Liver (tissue), 3 donors: ENCODE measurements around the gene DIS3L2.

ENCODE experiments used
- GABPA ChIP-seq, 2 donors: IDR thresholded peaks in 1 of 2; conservative IDR thresholded peaks in 1 of 2; 2 replicates each; pipeline ENCODE4 v1.6.1; 2016; ENCODE audit warnings: antibody characterized with exemption in 2 of 2, mild to moderate bottlenecking in 1 of 2, moderate library complexity in 1 of 2
- RAD21 ChIP-seq, 2 donors: IDR thresholded peaks; 2 replicates each; pipeline ENCODE4 v1.6.1; 2016; ENCODE audit warnings: antibody characterized with exemption in 2 of 2, mild to moderate bottlenecking in 2 of 2
- TAF1 ChIP-seq: conservative IDR thresholded peaks from 2 replicates; pipeline ENCODE4 v1.6.1; 2016; ENCODE audit warnings: antibody characterized with exemption, mild to moderate bottlenecking
- YY1 ChIP-seq: IDR thresholded peaks from 2 replicates; pipeline ENCODE4 v1.6.1; 2016; ENCODE audit warnings: antibody characterized with exemption, mild to moderate bottlenecking
- TF ChIP-seq, protein P1 (sequence below): fragments of 150-350 bp; IDR thresholded peaks from 2 replicates; pipeline ENCODE4 v1.5.1; 2017; ENCODE audit warnings: improper control_type of control experiment, low read depth, low read length; ENCODE audit not compliant: missing input control
- TF ChIP-seq, protein P2 (sequence below): IDR thresholded peaks from 2 replicates; pipeline ENCODE4 v1.6.1; 2016; ENCODE audit warnings: antibody characterized with exemption, mild to moderate bottlenecking
- TF ChIP-seq, protein P3 (sequence below): IDR thresholded peaks from 2 replicates; pipeline ENCODE4 v1.6.1; 2016; ENCODE audit warnings: antibody characterized with exemption
- TF ChIP-seq, protein P4 (sequence below): IDR thresholded peaks from 2 replicates; pipeline ENCODE4 v1.6.1; 2016; ENCODE audit warnings: antibody characterized with exemption
- TF ChIP-seq, protein P5 (sequence below): IDR thresholded peaks from 2 replicates; pipeline ENCODE4 v1.6.1; 2016; ENCODE audit warnings: antibody characterized with exemption
- donor health status: healthy.
- donor health status: healthy.

DNA sequence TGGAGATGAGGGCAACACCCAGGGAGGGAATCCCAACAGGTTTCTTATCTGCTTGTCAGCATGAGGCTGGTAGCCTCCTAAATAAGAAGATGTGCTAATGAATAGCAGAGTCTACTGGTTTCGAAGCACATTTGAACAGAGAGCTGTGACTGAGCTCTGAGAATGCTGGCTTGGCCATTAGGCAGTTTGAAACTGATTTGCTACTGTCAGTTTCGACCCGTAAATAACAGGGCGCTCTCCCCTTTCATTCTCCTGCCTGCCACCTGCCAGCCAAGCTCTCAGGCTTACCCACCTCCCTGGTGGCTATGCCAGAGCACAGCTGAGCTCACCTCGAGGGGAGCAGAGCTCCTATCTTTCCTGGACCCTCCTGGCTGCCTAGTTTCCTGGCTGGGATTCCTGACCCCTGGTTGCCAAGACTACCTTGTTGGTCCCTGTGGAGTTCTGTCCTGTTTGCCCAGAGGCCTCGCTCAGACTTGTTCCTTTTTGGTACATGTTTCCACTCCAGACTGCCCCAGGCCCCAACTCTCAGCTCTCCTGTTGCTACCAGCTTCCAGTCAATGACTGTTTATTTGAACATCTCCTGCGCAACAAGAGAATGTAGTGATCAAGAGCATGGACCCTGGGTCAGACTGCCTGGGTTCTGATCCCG, 314.7 kb downstream of the DIS3L2 start:
- TF ChIP-seq, protein P1, sequence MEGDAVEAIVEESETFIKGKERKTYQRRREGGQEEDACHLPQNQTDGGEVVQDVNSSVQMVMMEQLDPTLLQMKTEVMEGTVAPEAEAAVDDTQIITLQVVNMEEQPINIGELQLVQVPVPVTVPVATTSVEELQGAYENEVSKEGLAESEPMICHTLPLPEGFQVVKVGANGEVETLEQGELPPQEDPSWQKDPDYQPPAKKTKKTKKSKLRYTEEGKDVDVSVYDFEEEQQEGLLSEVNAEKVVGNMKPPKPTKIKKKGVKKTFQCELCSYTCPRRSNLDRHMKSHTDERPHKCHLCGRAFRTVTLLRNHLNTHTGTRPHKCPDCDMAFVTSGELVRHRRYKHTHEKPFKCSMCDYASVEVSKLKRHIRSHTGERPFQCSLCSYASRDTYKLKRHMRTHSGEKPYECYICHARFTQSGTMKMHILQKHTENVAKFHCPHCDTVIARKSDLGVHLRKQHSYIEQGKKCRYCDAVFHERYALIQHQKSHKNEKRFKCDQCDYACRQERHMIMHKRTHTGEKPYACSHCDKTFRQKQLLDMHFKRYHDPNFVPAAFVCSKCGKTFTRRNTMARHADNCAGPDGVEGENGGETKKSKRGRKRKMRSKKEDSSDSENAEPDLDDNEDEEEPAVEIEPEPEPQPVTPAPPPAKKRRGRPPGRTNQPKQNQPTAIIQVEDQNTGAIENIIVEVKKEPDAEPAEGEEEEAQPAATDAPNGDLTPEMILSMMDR, result no peak
- TF ChIP-seq YY1 (no peak), GABPA (IDR thresholded peaks at IDR 0.05 in 1 of 2, conservative IDR thresholded peaks at IDR 0.05 in 1 of 2) (no peak), TAF1 (no peak), RAD21 (IDR thresholded peaks at IDR 0.05) (no peak)
- TF ChIP-seq, protein P2, sequence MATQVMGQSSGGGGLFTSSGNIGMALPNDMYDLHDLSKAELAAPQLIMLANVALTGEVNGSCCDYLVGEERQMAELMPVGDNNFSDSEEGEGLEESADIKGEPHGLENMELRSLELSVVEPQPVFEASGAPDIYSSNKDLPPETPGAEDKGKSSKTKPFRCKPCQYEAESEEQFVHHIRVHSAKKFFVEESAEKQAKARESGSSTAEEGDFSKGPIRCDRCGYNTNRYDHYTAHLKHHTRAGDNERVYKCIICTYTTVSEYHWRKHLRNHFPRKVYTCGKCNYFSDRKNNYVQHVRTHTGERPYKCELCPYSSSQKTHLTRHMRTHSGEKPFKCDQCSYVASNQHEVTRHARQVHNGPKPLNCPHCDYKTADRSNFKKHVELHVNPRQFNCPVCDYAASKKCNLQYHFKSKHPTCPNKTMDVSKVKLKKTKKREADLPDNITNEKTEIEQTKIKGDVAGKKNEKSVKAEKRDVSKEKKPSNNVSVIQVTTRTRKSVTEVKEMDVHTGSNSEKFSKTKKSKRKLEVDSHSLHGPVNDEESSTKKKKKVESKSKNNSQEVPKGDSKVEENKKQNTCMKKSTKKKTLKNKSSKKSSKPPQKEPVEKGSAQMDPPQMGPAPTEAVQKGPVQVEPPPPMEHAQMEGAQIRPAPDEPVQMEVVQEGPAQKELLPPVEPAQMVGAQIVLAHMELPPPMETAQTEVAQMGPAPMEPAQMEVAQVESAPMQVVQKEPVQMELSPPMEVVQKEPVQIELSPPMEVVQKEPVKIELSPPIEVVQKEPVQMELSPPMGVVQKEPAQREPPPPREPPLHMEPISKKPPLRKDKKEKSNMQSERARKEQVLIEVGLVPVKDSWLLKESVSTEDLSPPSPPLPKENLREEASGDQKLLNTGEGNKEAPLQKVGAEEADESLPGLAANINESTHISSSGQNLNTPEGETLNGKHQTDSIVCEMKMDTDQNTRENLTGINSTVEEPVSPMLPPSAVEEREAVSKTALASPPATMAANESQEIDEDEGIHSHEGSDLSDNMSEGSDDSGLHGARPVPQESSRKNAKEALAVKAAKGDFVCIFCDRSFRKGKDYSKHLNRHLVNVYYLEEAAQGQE, result no peak
- TF ChIP-seq, protein P3, sequence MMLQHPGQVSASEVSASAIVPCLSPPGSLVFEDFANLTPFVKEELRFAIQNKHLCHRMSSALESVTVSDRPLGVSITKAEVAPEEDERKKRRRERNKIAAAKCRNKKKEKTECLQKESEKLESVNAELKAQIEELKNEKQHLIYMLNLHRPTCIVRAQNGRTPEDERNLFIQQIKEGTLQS, result no peak
- TF ChIP-seq, protein P4, sequence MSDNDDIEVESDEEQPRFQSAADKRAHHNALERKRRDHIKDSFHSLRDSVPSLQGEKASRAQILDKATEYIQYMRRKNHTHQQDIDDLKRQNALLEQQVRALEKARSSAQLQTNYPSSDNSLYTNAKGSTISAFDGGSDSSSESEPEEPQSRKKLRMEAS, result no peak
- TF ChIP-seq, protein P5, sequence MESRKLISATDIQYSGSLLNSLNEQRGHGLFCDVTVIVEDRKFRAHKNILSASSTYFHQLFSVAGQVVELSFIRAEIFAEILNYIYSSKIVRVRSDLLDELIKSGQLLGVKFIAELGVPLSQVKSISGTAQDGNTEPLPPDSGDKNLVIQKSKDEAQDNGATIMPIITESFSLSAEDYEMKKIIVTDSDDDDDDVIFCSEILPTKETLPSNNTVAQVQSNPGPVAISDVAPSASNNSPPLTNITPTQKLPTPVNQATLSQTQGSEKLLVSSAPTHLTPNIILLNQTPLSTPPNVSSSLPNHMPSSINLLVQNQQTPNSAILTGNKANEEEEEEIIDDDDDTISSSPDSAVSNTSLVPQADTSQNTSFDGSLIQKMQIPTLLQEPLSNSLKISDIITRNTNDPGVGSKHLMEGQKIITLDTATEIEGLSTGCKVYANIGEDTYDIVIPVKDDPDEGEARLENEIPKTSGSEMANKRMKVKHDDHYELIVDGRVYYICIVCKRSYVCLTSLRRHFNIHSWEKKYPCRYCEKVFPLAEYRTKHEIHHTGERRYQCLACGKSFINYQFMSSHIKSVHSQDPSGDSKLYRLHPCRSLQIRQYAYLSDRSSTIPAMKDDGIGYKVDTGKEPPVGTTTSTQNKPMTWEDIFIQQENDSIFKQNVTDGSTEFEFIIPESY, result no peak
